Peyer's patch (tissue), 4 donors: ENCODE measurements around the gene IL17C.

ENCODE experiments used
- CTCF ChIP-seq, 6 experiments: fragments of 450-650 bp in 4 of 6; fragments of 200-600 bp in 2 of 6; sonication (generic) in 1 of 6; IDR thresholded peaks; one replicate each; pipeline ENCODE4 v1.5.1; 2017 to 2019; ENCODE audit warnings: antibody characterized with exemption in 6 of 6, mild to moderate bottlenecking in 3 of 6, moderate library complexity in 1 of 6
- POLR2A ChIP-seq, 2 donors: fragments of 450-650 bp; IDR thresholded peaks; one replicate each; pipeline ENCODE4 v1.5.1; 2017; ENCODE audit warnings: antibody characterized with exemption in 2 of 2, mild to moderate bottlenecking in 2 of 2, moderate library complexity in 2 of 2

- TF ChIP-seq POLR2A (IDR thresholded peaks at IDR 0.05) (no peak), CTCF (IDR thresholded peaks at IDR 0.05) (no peak)
Measured at GRCh38 chr16:88629835-88630234, 8.5 kb upstream of the IL17C start.
